CD4-positive, alpha-beta T cell treated with Interleukin-15 for 4 hours (primary cell): ENCODE results near the gene BEX3.

Source experiments
- DNase-seq: peaks from one replicate; pipeline ENCODE4 v3.0.0-alpha.2; 2020; ENCODE audit warnings: low spot score

The BEX3 gene

DNA sequence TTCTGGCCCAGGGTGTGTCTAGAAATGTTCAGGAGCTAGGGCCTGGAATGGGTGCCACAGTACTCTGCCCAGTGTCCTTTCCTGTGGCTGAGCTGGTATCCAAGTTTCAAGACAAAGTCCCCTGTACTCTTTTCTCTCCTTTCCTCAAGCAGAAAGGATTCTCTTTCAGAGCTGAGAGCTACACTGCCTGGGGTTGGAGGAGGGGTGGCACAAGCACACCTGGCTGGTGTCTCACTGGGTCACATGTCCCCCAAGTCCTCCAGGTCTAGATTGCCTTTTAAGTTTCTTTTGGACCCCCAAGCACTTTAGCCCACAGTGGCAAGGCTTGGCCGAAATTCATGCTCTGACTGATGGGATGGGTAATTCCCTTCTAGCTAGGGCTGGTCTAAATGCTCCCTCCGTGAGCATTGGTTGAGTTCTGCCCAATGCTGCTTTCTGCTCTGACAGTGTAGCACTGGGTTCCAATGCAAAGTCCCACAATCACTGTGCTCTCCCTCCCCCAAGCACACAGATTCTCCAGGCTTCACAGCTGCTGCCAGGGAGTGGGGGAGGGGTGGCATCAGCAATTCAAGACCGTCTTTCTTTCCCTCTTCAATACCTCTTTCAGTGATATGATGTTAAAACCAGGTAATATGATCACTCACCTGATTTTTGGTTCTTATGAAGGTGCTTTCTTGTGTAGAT is 47.8 kb downstream of the BEX3 start:
- DNase-seq = no peak
